Activated T-helper 1 cell treated with anti-CD3 and anti-CD28 coated beads, Interleukin-2, amount 50 U/mL, for 16 hours (primary cell): ENCODE data around the gene RPS8.
"Not testable (repeated sequence)": the region's sequence is repeated elsewhere in the genome, so short reads cannot be mapped to it uniquely, and the experiment has no call there.

Source experiments
- DNase-seq, 2 donors: peaks; one replicate each; pipeline ENCODE4 v3.0.0-alpha.2; 2020; ENCODE audit warnings: low read depth in 1 of 2, low spot score in 1 of 2

Gene RPS8

DNA sequence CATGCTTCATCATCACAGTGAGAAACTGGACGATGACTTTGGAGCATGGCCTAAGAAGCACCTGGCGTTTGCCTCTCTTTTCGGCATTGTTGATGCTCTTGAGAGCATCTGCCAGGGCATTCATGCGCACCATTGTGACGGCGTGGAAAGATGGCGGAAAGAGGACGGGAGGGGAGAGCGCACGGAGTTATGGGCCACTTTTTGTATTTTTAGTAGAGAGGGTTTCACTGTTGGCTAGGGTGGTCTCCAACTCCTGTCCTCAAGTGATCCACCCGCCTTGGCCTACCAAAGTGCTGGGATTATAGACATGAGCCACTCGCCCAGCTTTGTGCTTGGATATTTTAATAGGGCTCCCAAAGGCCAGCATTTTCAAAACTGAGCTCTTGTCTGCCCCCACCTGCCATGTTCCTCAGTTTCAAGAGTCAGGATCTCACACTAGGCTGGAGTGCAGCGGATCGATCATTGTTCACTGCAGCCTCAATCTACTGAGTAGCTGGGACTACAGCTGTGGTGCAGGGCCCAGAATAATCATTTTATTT, 5.3 kb downstream of the RPS8 start:
- DNase-seq, result no peak

DNA sequence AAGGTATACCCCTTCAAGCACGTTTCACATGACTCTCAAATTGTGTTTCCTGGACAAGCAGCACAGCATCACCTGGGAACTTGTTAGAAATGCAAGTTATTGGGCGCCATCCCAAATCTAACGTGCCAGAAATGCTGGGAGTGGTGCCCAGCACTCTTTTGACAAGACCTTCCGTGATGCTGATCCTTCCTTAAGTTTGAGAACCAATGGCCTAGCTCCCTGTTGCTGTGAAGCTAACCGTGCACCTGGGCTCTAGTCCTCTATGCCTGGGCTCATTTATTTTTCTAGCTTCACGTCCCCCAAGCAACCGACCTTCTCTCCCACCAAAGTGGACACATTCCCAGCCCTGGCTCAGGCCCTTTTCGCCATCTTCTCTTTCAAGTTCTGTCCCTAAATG, 8.4 kb downstream of the RPS8 start:
- DNase-seq, result no peak

DNA sequence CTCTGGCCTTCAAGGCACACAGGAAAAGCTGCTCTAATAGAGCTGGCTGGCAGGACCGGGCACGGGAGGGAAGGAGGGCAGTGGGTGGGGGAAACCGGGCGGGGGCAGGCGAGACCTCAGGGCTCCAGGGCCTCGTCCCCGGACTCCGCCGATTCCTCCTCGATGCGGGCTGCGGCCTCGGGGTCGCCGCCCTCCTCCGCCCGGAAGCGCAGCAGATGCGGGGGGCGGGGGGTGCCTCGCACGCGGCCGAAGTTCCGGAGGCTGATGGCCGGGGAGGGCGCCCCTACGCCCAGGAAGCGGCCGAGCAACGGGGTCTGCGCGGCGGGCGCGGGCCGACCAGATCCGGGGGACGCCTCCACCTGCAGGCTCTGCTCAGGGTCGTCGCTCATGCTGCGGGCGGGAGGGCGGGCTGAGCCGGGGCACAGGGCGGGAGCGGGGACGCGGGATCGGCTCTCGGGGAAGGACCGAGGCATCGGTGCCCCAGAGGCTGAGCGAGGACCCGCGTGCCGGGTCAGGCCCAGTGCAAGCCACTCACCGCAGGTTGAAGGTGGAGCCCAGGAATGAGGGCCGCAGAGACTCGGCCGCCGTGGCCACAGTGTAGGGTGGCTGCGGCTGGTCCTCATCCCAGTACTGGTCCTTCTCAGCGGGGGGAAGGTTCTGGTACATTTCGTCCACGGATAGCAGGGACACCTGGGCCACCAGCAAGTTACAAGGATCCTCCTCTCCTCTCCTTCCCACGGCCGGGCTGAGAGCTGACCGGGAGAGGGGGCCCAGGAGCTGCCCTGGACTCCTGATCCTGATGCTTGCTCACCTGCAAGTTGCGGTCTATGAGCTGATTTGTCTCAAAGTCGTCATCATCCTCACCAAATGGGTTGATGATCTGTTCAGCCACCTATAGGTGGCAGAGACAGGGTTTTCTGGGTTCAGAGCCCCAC, 9.0 kb downstream of the RPS8 start:
- DNase-seq, result peak in 1 of 2 donors; percentile 16

DNA sequence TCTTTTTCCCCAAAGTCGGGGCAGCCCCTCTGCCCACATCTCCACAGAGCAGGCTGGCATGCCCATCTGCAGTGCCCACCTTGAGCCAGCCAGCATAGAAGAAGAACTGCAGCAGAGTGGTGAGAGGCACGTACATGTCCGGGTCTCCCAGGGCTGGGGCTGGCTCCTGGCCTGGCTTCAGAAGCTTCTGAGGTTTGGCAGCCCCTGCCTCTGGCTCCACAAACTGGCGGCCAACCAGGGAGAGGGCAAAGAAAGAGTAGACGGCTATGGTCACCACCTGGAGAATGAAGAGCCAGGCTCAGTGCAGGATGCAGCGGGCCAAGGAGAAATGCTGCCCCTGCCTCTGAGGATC, 9.7 kb downstream of the RPS8 start:
- no peak for DNase-seq

DNA sequence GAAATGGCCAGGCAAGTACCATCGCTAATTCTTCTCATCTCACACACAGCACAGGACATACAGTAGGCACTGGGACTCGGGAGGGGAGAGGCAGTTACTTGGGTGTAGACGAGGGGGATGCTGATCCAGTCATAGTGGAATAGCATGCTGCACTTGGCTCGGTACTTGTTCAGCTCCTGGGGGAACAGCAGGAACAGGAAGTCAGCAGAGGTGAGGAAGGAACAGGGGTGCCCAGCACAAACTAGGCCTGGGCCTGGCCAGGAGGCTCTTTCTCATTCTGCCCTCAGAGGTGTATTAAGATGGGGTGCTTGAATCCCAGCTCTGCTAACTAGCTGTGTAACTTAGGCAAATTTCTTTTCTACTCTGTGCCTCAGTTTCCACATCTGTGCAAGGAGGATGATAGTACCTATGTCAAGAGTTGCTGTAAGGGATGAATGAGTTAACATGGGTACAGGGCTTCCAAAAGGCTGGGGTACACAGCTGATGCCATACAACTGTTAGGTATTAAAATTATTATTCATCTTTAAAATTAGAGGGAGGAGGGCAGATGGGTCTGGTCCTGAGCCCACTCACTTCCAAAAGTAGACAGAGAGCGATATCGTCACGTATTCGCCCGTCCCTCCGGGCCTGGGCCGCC, 10.3 kb downstream of the RPS8 start:
- no peak for DNase-seq

DNA sequence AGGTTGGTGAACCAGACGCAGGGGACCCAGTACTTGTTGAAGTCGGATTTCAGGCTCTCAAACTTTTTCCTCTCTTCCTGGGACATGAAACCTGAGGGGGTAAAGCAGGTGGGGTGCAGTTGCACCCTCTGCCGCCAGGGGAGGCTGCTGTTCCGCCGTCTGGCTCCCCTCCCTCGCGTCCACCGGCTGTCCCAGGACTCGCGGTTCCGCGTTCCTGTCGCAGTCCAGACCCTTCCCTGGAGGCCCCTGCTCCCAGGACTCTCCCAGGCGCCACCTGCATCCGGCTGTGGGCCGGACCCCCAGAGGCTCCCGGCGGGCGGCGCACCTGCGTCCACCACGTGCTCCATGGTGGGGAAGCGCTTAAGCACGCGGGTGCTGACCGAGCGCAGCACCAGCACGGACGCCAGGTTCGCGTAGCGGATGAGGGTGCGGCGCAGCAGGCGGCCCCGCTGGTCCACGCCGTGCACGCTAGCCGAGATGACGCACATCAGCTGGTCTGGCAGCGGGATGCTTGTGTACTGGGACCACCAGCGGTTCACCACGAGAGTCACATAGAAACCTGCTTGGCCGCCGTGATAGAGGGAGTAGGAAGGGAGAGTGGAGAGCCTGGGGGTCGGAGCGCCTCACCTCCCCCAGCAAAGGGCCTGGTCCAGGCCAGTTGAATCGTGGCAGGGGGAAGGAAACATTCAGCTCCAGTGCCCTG, 10.9 kb downstream of the RPS8 start:
- peak; percentile 65 to 66 for DNase-seq

DNA sequence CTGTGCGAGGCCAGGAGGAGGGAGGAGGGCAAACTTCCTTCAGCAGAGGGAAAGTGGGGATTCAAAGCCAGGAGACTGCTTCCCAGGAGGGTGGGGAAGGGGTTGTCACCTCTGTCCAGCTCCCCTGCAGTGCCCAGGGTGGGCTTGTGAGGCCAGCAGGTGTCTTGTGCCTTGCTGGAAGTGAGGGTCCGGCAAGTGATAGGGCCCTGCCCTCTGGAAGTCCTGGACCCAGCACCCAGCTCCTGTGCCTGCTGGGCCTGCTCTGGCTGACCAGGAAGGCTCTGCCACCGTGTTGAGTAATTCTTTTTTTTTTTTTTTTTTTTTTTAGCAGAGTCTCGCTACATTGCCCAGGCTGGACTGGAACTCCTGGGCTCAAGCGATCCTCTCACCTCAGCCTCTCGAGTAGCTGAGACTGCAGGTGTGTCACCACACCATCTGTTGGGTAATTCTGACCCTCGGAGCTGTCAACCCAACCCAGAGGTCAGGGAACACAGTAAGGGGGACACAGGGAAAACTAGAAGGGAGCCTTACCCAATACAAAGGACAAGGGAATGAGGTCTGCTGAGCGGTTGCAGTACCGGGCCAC, 11.6 kb downstream of the RPS8 start:
- DNase-seq, result no peak

DNA sequence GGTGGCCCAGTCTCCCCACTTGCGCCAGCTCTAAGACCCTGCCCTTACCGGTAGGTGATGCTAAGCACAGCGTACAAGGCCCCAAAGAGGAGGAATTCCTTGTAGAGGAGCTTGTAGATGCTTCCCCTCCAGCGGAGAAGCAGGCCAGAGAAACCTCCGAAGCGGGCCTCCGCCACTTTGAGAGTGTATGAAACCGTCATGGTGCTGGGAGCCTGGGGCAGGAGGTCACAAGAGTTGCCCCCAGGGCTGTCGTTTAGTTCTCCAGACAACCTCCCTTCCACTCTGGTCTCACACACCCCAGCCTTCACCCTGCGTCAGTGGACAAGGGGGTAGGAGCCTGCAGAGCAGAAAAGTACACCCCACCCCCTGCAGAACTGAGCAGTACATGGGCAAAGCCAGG, 12.2 kb downstream of the RPS8 start:
- no peak for DNase-seq

DNA sequence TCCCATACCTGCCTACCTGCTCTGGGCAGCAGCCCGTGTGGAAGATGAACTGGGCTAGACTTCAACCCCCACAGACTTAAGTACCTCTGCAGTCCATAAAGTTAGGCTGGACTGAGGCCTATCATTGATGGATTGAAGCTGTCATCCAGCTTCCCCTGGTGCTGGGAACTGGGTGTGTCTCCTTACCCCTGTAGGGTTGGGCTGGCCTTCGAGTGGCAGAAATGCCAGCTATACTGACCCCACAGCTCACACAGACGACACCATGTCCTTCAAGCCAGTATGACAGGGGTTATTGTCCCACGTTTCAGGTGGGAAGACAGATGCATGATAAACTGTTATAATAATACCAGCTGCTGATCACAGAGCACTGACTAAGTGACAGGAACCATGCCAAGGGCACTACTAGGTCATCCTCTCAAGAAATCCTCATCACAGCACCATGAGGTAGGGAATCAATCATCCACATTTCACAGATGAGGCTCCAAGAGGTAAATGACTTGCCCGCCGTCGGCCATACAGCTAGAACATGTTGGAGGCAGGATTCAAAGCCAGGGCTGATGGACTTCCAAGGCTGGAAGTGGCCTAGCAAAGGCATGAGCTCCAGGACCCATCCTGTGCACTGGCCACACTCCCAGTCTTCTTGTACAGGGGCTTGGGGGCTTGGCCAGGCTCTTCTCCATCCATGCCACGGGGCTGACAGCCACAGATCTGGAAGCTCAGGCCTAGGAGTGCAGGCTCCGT, 12.9 kb downstream of the RPS8 start, which contains the start of gene BEST4:
Gene BEST4, minus strand, starts transcription at position 51 of the 741 bp plus-strand sequence. CDS start 465 bp downstream, outside the sequence.
- no peak for DNase-seq

DNA sequence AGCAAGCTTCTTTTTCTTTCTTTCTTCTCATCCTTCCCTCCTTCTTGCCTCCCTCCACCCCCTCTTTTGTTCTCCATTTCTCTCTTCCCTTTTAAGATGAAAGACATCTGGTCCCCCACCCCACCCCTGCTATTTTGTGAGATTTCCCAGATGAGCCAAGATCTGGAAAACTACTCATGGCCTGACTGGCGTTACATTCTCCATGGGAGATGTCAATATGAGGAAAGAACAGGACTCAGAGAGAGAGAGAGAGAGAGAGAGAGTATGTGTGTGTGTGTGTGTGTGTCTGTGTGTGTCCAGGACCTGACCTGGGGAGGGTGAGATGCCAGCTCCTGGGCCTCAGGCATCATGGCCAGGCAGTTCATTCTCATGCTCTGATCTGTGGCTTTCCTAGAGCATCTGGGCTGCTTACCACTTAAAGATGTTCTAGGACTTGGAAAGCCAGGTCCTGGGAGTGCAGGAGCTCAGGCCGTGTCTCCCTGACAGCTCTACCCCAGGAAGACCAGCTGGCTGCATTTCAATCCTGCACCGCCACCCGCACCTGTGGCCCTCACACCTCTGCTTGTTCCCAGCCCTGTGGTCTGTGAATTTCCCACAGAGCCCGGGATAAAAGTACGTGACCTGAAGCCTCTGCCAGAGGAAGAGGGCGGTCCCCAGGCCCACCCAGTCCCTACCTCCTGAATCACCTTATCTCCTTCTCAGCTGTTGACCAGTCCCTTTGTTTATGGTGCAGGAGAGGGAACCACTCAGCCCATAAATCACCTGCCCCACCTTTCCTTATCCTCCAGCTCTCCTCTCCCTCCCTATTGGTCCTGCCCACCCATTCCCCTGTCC, 15.8 kb downstream of the RPS8 start:
- no peak for DNase-seq

DNA sequence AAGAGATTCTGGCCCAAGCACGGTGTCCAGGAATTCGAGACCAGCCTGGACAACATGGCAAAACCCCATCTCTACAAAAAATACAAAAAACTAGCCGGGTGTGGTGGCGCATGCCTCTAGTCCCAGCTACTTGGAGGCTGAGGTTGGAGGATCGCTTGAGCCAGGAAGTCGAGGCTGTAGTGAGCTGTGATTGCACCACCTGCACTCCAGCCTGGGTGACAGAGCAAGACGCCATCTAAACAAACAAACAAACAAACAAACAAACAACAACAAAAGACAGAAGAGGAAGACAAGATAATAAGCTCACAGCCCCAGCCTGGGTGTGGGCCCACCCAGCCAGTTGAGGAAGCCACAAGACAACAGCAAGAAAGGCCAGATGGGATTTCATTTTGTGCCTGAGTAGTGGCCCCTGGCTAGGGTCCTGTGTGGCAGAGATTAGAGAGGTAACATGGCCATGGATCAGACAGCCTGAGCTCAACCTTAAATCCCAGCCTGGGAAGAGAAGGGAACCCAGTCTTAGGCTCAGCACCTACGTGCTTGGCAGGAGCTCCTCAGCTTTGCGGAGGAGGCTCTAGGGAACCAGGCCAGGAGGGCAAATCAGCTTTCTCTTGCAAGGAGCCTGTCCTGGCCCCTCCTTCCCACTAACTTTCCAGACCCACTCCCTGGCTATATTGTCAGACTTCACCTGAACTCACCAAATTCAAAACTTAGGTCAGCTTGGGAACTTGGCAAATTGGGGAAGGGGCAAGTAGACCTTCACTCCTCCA, 17.6 kb downstream of the RPS8 start:
- no peak for DNase-seq

DNA sequence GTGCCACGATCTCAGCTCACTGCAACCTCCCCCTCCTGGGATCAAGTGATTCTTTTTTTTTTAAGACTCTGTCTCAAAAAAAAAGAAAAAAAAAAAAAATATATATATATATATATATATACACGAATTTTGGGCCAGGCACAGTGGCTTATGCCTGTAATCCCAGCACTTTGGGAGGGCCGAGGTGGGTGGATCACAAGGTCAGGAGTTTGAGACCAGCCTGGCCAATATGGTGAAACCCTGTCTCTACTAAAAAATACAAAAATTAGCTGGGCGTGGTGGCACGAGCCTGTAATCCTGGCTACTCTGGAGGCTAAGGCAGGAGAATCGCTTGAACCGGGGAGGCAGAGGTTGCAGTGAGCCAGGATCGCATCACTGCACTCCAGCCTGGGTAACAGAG, 22.5 kb downstream of the RPS8 start:
- DNase-seq, result not testable (repeated sequence)

DNA sequence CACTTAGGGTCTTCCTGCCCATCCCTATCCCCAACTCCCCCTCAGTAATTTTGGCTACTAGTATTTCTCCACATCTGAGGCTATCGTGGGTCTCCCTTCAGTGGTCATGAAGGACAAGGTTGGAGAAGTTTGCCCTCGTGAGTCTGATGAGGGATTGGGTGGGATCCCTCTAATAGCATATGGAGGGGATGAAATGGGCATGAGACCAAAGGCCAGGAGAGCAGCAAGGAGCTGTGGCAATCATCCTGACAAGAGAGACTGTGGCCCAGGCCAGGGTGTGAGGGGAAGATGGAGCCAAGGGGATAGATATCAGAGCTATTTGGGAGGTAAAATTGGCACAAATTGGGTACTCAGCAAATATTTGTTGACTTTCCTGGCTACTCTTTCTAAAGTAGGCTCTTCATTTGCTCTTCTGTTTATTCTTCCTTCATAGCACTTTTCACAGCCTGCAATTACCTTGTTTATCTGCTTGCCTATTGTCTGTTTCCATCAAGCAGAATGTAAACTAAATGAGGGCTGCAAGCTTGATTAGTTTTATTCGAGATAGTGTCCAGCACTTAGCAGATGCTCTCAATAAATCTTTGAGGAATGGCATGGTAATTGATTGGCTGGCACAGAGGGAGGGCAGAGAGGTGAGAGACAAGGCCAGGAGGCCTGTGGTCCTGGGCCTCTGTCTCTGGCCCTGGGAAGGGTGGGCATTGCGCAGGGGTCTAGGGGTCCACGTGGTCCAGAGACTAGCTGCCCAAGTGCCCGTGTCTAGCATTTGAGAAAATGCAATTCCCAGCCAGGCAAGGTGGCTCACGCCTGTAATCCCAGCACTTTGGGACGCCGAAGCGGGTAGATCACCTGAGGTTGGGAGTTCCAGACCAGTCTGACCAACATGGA, 23.4 kb downstream of the RPS8 start:
- no peak for DNase-seq

DNA sequence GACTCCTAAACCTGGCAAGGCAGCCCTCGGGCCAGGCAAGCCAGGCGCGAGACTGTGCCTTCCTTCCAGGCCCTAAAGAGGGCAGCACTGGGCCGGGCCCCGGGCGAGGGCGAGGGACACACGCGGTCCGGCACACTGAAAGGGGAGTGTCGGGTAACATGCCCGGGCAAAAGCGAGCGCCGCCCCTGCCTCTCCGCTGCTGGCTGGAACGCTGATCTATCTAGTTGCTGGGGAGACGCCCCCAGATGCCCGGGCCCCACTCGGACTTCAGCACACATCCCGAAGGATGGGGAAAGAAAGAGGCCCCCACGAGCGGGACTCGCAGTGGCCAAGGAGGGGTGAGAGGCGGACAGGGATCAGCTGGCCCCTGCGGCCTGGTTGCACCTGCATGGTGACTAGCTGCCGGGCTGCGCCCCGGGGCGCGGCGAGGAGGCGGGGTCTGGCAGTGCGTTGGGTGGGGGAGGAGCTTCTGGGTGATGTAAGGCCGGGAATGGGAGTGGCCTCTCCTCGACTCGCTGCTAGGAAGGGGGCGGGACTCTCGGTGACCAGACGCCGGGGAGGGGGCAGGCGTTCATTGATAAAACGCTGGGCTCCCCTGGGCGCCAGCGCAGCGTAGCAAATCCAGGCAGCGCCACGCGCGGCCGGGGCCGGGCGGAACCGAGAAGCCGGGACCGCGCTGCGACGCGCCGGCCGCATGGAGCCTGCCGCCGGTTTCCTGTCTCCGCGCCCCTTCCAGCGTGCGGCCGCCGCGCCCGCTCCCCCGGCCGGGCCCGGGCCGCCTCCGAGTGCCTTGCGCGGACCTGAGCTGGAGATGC, 24.6 kb downstream of the RPS8 start, which contains the start of gene PLK3:
Gene PLK3, plus strand, starts transcription at position 608 of the 815 bp plus-strand sequence. Its CDS starts 87 bp downstream, at position 695.
- peak; percentile 96 to 98 for DNase-seq

DNA sequence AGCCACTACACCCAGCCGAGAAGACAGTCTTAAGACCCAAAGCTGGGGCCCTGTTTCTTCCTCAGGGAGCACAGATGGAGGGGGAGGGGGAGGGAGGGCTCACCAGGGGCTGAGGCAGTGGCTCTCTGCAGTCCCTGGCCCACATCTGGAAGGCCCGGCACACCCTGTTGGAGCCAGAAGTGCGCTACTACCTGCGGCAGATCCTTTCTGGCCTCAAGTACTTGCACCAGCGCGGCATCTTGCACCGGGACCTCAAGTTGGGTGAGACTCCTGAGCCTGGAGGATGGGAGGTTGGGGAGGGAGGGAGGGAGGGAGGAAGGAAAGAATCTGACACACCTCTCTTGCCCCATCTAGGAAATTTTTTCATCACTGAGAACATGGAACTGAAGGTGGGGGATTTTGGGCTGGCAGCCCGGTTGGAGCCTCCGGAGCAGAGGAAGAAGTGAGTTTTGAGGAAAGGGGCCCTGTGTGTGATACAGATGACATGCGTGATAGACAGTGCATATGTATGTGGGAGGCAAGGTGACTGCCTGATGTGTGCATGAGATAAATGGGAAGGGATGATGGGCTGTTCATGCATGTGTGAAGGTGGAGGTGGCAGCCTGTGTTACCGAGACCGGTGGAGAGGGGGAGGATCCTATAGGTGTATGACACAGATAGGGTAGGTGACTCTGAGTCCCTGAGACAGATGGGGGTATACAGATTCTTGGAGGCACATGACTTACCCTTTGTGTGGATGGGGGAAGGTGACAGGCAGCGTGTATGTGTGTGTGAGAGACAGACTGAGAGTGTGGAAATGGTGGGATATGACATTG, 26.4 kb downstream of the RPS8 start:
- no peak for DNase-seq
